Upper lobe of left lung (tissue), 6 donors: ENCODE data around the gene XDH. TPM values are rescaled to one million over a fixed set of nuclear protein-coding genes. Genes with fewer than 3 reads are reported as not detected.

Experiments used
- ATAC-seq, 2 donors: fragments of 200-7000 bp; cut with Tn5 transposase; one replicate each; pipeline ENCODE4 v1.9.1; 2022; ENCODE audit warnings: mild to moderate bottlenecking in 2 of 2, moderate library complexity in 2 of 2; ENCODE audit not compliant: low FRiP score in 2 of 2
- DNase-seq, 2 donors: peaks; one replicate each; pipeline ENCODE4 v3.0.0-alpha.2; 2019 to 2020
- H3K27ac ChIP-seq, 4 donors: fragments of 200-600 bp; sonication (generic); one replicate each; pipeline ENCODE4 v1.5.1; 2016 to 2019
- H3K27me3 ChIP-seq, 4 donors: fragments of 200-600 bp; sonication (generic); one replicate each; pipeline ENCODE4 v1.5.1; 2017 to 2019
- H3K36me3 ChIP-seq, 4 donors: fragments of 200-600 bp; sonication (generic); one replicate each; pipeline ENCODE4 v1.5.1; 2016 to 2019
- H3K4me1 ChIP-seq, 4 donors: fragments of 200-600 bp; sonication (generic); one replicate each; pipeline ENCODE4 v1.5.1; 2018 to 2019
- H3K4me3 ChIP-seq, 4 donors: fragments of 200-600 bp; sonication (generic); one replicate each; pipeline ENCODE4 v1.5.1; 2017 to 2019; ENCODE audit warnings: mild to moderate bottlenecking in 2 of 4, moderate library complexity in 1 of 4
- H3K9me3 ChIP-seq, 4 donors: fragments of 200-600 bp; sonication (generic); one replicate each; pipeline ENCODE4 v1.5.1; 2018 to 2019
- CTCF ChIP-seq, 6 experiments: fragments of 450-650 bp in 4 of 6; fragments of 200-600 bp in 2 of 6; sonication (generic) in 2 of 6; IDR thresholded peaks; one replicate each; pipeline ENCODE4 v1.5.1; 2016 to 2019; ENCODE audit warnings: antibody characterized with exemption in 6 of 6
- EP300 ChIP-seq, 4 donors: sonication (generic); formaldehyde crosslinking; IDR thresholded peaks; one replicate each; pipeline ENCODE4 v1.5.1; 2017; ENCODE audit warnings: antibody characterized with exemption in 4 of 4, control low read depth in 2 of 4
- POLR2A ChIP-seq, 4 donors: fragments of 450-650 bp; IDR thresholded peaks; one replicate each; pipeline ENCODE4 v1.5.1; 2016 to 2017; ENCODE audit warnings: antibody characterized with exemption in 4 of 4, mild to moderate bottlenecking in 2 of 4
- POLR2AphosphoS5 ChIP-seq, 2 donors: sonication (generic); formaldehyde crosslinking; IDR thresholded peaks; one replicate each; pipeline ENCODE4 v1.5.1; 2017; ENCODE audit warnings: antibody characterized with exemption in 2 of 2
- WGBS, 2 donors: methylation state at CpG; one replicate each; pipeline ENCODE4 v1.1.5; 2017 to 2018; 5-methylcytosine and 5-hydroxymethylcytosine counted together
- total RNA-seq, 6 donors: library from RNA; depleted of rRNA in 4 of 6; stranded (reverse); fragments of >200 nt in 4 of 6; gene quantifications; one replicate each; pipeline versions ENCODE4 v1.1.0 to v1.2.1, GENCODE V29; 2016 to 2021
- donor health status: DM: no; HTN: no; CAD: no; lungs with moderate emphysema.
- donor health status: DM: no; HTN: yes; CAD: no; lungs with severe emphysema.

The XDH gene
- total RNA-seq, 6 donors from 2014 or later = 0.30 to 2.9 (median 0.67) TPM; not detected in 1

- Histone ChIP-seq H3K4me3 (no peak overlapping the region), H3K4me1 (peaks cover 16 to 23% (median 21%) of the 10 kb centered on the region in 4 donors), H3K27ac (no peak overlapping the region), H3K36me3 (no peaks in the 10 kb centered on the region), H3K9me3 (no peaks in the 10 kb centered on the region), H3K27me3 (no peaks in the 10 kb centered on the region)
- TF ChIP-seq CTCF (IDR thresholded peaks at IDR 0.05) = no peak
- TF ChIP-seq POLR2AphosphoS5 (IDR thresholded peaks at IDR 0.05) = no peak
- no peak for TF ChIP-seq POLR2A (IDR thresholded peaks at IDR 0.05)
- no peak for TF ChIP-seq EP300 (IDR thresholded peaks at IDR 0.05)
- DNase-seq (no peak), ATAC-seq (no peak)
- WGBS, 2 donors = 39 to 77% methylated on average over 1 of the region's 1 CpG
These were observed 120.3 kb downstream of the XDH start for GRCh38 chr2:31294196-31294595.

GRCh38 chr2:31287654-31288053, 126.9 kb downstream of the XDH start:
- H3K9me3 ChIP-seq = no peaks in the 10 kb centered on the region
- peaks cover 0 to 13% (median 3%) of the 10 kb centered on the region in 4 donors for H3K4me1 ChIP-seq
- H3K36me3 ChIP-seq = no peaks in the 10 kb centered on the region
- DNase-seq (no peak), ATAC-seq (no peak)
- H3K27ac ChIP-seq = no peak overlapping the region
- WGBS, 2 donors = 32 to 46% methylated on average over 2 of the region's 2 CpGs
- no peak for TF ChIP-seq POLR2A (IDR thresholded peaks at IDR 0.05)
- no peak for TF ChIP-seq CTCF (IDR thresholded peaks at IDR 0.05)
- TF ChIP-seq POLR2AphosphoS5 (IDR thresholded peaks at IDR 0.05) = no peak
- no peak for TF ChIP-seq EP300 (IDR thresholded peaks at IDR 0.05)
- H3K4me3 ChIP-seq = no peak overlapping the region
- H3K27me3 ChIP-seq = no peaks in the 10 kb centered on the region

DNA sequence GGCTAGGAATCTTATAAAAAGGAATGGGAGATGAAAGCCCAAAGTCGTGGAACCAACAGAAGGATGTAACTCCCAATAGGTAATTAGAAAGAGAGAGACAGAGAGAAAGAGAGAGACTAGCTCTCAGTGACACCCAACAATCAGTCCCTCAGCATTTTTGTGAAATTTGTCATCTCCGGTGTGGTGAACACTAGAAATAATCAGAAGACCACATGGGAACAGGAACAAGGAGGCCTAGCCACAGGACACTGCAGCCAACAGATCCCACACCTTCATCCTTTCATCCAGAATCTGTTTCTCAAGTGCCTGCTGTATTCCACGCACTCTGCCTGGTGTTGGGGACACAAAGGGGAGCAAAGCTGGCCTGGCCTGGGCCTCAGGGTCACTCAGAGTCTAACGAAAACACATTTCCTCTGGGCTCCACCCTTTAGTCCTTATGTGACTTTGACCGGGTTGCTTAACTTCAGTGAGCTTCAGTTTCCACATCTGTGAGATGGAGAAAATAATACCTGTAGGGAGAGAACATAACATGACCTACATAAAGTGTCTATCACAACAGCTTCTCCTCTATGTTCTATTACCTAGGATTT, 127.5 kb downstream of the XDH start:
- H3K27ac ChIP-seq = no peak overlapping the region

DNA sequence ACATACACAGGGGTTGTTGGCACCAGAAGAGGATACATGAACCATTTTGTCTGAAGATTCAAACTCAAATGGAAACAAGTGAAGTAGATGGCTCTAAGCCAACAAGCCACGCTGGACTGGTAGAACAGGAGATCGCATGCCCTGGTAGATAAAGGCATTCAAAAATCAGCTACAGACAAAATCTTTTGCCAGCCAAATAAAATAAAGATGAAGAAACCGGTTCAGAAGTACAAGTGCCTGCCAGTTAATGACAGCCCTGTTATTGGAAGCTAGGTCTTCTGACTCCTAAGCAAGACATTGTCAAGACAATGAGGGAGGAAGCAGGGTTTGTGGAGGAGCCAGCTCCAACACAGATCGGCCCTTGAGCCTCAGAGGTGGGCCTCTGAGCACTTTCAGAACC, 128.3 kb downstream of the XDH start:
- no peaks in the 10 kb centered on the region for H3K9me3 ChIP-seq
- no peak for ATAC-seq
- no peak overlapping the region for H3K4me3 ChIP-seq
- 59 to 67% methylated on average over 4 of the region's 4 CpGs for WGBS, 2 donors
- TF ChIP-seq EP300 (IDR thresholded peaks at IDR 0.05) = no peak
- no peak for TF ChIP-seq POLR2A (IDR thresholded peaks at IDR 0.05)
- TF ChIP-seq POLR2AphosphoS5 (IDR thresholded peaks at IDR 0.05) = no peak
- TF ChIP-seq CTCF (IDR thresholded peaks at IDR 0.05) = no peak
- H3K4me1 ChIP-seq = peaks cover 0 to 13% (median 3%) of the 10 kb centered on the region in 4 donors
- no peak for DNase-seq
- no peak overlapping the region for H3K27ac ChIP-seq
- no peaks in the 10 kb centered on the region for H3K27me3 ChIP-seq
- no peaks in the 10 kb centered on the region for H3K36me3 ChIP-seq

More for the DNA sequence above, 127.5 kb downstream of the XDH start:
- peaks cover 0 to 13% (median 3%) of the 10 kb centered on the region in 4 donors for H3K4me1 ChIP-seq
- H3K36me3 ChIP-seq = no peaks in the 10 kb centered on the region
- ATAC-seq = no peak
- no peak overlapping the region for H3K4me3 ChIP-seq
- no peaks in the 10 kb centered on the region for H3K9me3 ChIP-seq
- TF ChIP-seq POLR2A (IDR thresholded peaks at IDR 0.05) (no peak), EP300 (IDR thresholded peaks at IDR 0.05) (no peak), CTCF (IDR thresholded peaks at IDR 0.05) (no peak), POLR2AphosphoS5 (IDR thresholded peaks at IDR 0.05) (no peak)
- DNase-seq = no peak
- no peaks in the 10 kb centered on the region for H3K27me3 ChIP-seq
- 57 to 80% methylated on average over 5 of the region's 5 CpGs for WGBS, 2 donors

Other genes starting within 250 kb of the XDH start
- gene CAPN14, start 197.2 kb downstream of the XDH start, total RNA-seq = 1 to 10 TPM in 1 of 6 donors, under 1 TPM in 5; 0.11 to 1.0 (median 0.27) TPM
- 10 to 100 TPM in 1 of 6 donors, 1 to 10 TPM in 5; 3.7 to 12.5 (median 7.3) TPM for gene EHD3, start 180.6 kb downstream of the XDH start, total RNA-seq
- 1 to 10 TPM in 2 of 6 donors, under 1 TPM in 4; 0.09 to 3.7 (median 0.62) TPM for gene SRD5A2, start 166.2 kb upstream of the XDH start, total RNA-seq